ENCODE data around the gene ARHGAP1. TPM values are rescaled to one million over a fixed set of nuclear protein-coding genes. Genes with fewer than 3 reads are reported as not detected.

Gene ARHGAP1
- total RNA-seq, 2 experiments from 2014 or later, result 61.9 to 68.5 TPM

GRCh38 chr11:46729110-46730027 lies 28.9 kb upstream of the ARHGAP1 start:
- Mint-ChIP-seq H3K9me3 (ENCODE audit: low read depth) (no peaks in the 10 kb centered on the region), H3K27me3 (no peaks in the 10 kb centered on the region), H3K27ac (no peak overlapping the region), H3K4me3 (no peak overlapping the region), H3K4me1 (no peaks in the 10 kb centered on the region), H3K36me3 (no peaks in the 10 kb centered on the region)
- DNase-seq (no peak), ATAC-seq (no peak)
- CTCF ChIA-PET, result no interaction called here

- Mint-ChIP-seq H3K4me3 (no peak overlapping the region), H3K27ac (no peak overlapping the region)
These were observed 28.2 kb upstream of the ARHGAP1 start for GRCh38 chr11:46728659-46729040.

GRCh38 chr11:46727952-46728658 lies 27.7 kb upstream of the ARHGAP1 start:
- ATAC-seq, result no peak
- Mint-ChIP-seq H3K36me3 (no peaks in the 10 kb centered on the region), H3K4me3 (no peak overlapping the region), H3K9me3 (ENCODE audit: low read depth) (no peaks in the 10 kb centered on the region), H3K27me3 (no peaks in the 10 kb centered on the region), H3K4me1 (no peaks in the 10 kb centered on the region), H3K27ac (no peak overlapping the region)
- no peak for DNase-seq
- CTCF ChIA-PET, result no interaction called here

More at GRCh38 chr11:46728659-46729040, 28.2 kb upstream of the ARHGAP1 start:
- Mint-ChIP-seq H3K9me3 (ENCODE audit: low read depth) (no peaks in the 10 kb centered on the region), H3K36me3 (no peaks in the 10 kb centered on the region), H3K27me3 (no peaks in the 10 kb centered on the region), H3K4me1 (no peaks in the 10 kb centered on the region)
- ATAC-seq, result no peak
- CTCF ChIA-PET, result no interaction called here
- no peak for DNase-seq

GRCh38 chr11:46726206-46726862 lies 25.9 kb upstream of the ARHGAP1 start:
- no peak for DNase-seq

GRCh38 chr11:46725338-46726205 lies 25.2 kb upstream of the ARHGAP1 start:
- Mint-ChIP-seq H3K9me3 (ENCODE audit: low read depth) (no peaks in the 10 kb centered on the region), H3K4me1 (no peaks in the 10 kb centered on the region), H3K36me3 (no peaks in the 10 kb centered on the region), H3K27ac (no peak overlapping the region), H3K4me3 (no peak overlapping the region), H3K27me3 (no peaks in the 10 kb centered on the region)
- DNase-seq, result no peak
- CTCF ChIA-PET, result interaction anchor here (0.7 kb wide), 1 partner anchor 488 kb away, joined by 5 read pairs; no protein-coding TSS in a partner anchor
- no peak for ATAC-seq

More at GRCh38 chr11:46726206-46726862, 25.9 kb upstream of the ARHGAP1 start:
- Mint-ChIP-seq H3K27me3 (no peaks in the 10 kb centered on the region), H3K9me3 (ENCODE audit: low read depth) (no peaks in the 10 kb centered on the region), H3K4me3 (no peak overlapping the region), H3K27ac (no peak overlapping the region), H3K4me1 (no peaks in the 10 kb centered on the region), H3K36me3 (no peaks in the 10 kb centered on the region)
- CTCF ChIA-PET, result interaction anchor here (0.7 kb wide), 1 partner anchor 487 kb away, joined by 5 read pairs; no protein-coding TSS in a partner anchor
- no peak for ATAC-seq

GRCh38 chr11:46724088-46724487 lies 23.7 kb upstream of the ARHGAP1 start:
- CTCF ChIA-PET, result no interaction called here
- H3K27ac Mint-ChIP-seq, result no peak overlapping the region

GRCh38 chr11:46723359-46723680 lies 22.9 kb upstream of the ARHGAP1 start:
- H3K27me3 Mint-ChIP-seq, result no peaks in the 10 kb centered on the region
- DNase-seq, result no peak
- no peak for ATAC-seq
- no peak overlapping the region for H3K4me3 Mint-ChIP-seq
- peaks cover 3% of the 10 kb centered on the region for H3K4me1 Mint-ChIP-seq
- H3K27ac Mint-ChIP-seq, result no peak overlapping the region
- CTCF ChIA-PET, result no interaction called here
- no peaks in the 10 kb centered on the region for H3K9me3 Mint-ChIP-seq (ENCODE audit: low read depth)
- no peaks in the 10 kb centered on the region for H3K36me3 Mint-ChIP-seq

More at GRCh38 chr11:46724088-46724487, 23.7 kb upstream of the ARHGAP1 start:
- DNase-seq (no peak), ATAC-seq (no peak)
- Mint-ChIP-seq H3K9me3 (ENCODE audit: low read depth) (no peaks in the 10 kb centered on the region), H3K36me3 (no peaks in the 10 kb centered on the region), H3K4me1 (no peaks in the 10 kb centered on the region), H3K27me3 (no peaks in the 10 kb centered on the region), H3K4me3 (no peak overlapping the region)

- Mint-ChIP-seq H3K4me3 (no peak overlapping the region), H3K4me1 (peaks cover 5% of the 10 kb centered on the region), H3K36me3 (no peaks in the 10 kb centered on the region), H3K27me3 (no peaks in the 10 kb centered on the region), H3K27ac (no peak overlapping the region), H3K9me3 (ENCODE audit: low read depth) (no peaks in the 10 kb centered on the region)
- no peak for DNase-seq
- ATAC-seq, result no peak
- CTCF ChIA-PET, result no interaction called here
These were observed 22.3 kb upstream of the ARHGAP1 start for GRCh38 chr11:46722566-46723358.

GRCh38 chr11:46721286-46721685 lies 20.9 kb upstream of the ARHGAP1 start:
- no peak overlapping the region for H3K27ac Mint-ChIP-seq
- H3K4me1 Mint-ChIP-seq, result peaks cover 5% of the 10 kb centered on the region
- no peaks in the 10 kb centered on the region for H3K36me3 Mint-ChIP-seq
- no peaks in the 10 kb centered on the region for H3K9me3 Mint-ChIP-seq (ENCODE audit: low read depth)
- no peaks in the 10 kb centered on the region for H3K27me3 Mint-ChIP-seq
- ATAC-seq, result no peak
- CTCF ChIA-PET, result no interaction called here
- DNase-seq, result no peak
- no peak overlapping the region for H3K4me3 Mint-ChIP-seq

GRCh38 chr11:46719543-46720218 lies 19.3 kb upstream of the ARHGAP1 start:
- CTCF ChIA-PET, result no interaction called here
- ATAC-seq, result no peak
- H3K27me3 Mint-ChIP-seq, result no peaks in the 10 kb centered on the region
- no peaks in the 10 kb centered on the region for H3K36me3 Mint-ChIP-seq
- H3K9me3 Mint-ChIP-seq (ENCODE audit: low read depth), result no peaks in the 10 kb centered on the region
- peaks cover 5% of the 10 kb centered on the region for H3K4me1 Mint-ChIP-seq
- H3K4me3 Mint-ChIP-seq, result no peak overlapping the region
- DNase-seq, result no peak
- H3K27ac Mint-ChIP-seq, result no peak overlapping the region

GRCh38 chr11:46719048-46719542 lies 18.7 kb upstream of the ARHGAP1 start, which contains the start of gene F2:
TSS of gene F2 (plus strand) at chr11:46719213. CDS start at chr11:46719236, 23 bp downstream.
- no peak within 1 kb of the TSS for H3K4me3 Mint-ChIP-seq
- no peaks in the 10 kb centered on the region for H3K9me3 Mint-ChIP-seq (ENCODE audit: low read depth)
- H3K27ac Mint-ChIP-seq, result no peak within 1 kb of the TSS
- H3K27me3 Mint-ChIP-seq, result no peaks in the 10 kb centered on the region
- no peaks in the 10 kb centered on the region for H3K36me3 Mint-ChIP-seq
- ATAC-seq (no peak), DNase-seq (no peak)
- peaks cover 5% of the 10 kb centered on the region for H3K4me1 Mint-ChIP-seq
- CTCF ChIA-PET, result no interaction called here
